Left kidney (tissue), 2 donors: Measurements from ENCODE around the gene CEP57L1. TPM values are rescaled to one million over a fixed set of nuclear protein-coding genes. Genes with fewer than 3 reads are reported as not detected.
"Not testable (repeated sequence)": the region's sequence is repeated elsewhere in the genome, so short reads cannot be mapped to it uniquely, and the experiment has no call there.

Experiments used
- DNase-seq: peaks from one replicate; pipeline ENCODE4 v3.0.0-alpha.2; 2013
- polyA plus RNA-seq: library from polyadenylated mRNA; unstranded; fragments of 120-200 nt; gene quantifications from one replicate; pipeline ENCODE4 v1.2.1, GENCODE V29; 2013; ENCODE audit not compliant: insufficient read length

Gene CEP57L1
- polyA plus RNA-seq, 1 donor, result 33.6 TPM

DNA sequence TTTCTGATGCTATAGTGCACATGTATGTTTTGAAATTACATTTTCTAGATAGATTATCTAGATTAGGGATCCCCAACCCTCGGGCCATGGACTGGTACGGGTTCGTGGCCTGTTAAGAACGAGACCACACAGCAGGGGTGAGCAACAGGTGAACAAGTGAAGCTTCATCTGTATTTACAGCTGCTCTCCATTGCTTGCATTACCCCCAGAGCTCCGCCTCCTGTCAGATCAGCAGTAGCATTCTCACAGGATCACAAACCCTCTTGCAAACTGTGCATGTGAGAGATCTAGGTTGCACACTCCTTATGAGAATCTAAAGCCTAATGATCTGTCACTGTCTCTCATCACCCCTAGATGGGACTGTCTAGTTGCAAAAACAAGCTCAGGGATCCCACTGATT lies 10.4 kb downstream of the CEP57L1 start:
- DNase-seq, result no peak

GRCh38 chr6:109109663-109110062 lies 14.4 kb downstream of the CEP57L1 start:
- DNase-seq, result not testable (repeated sequence)

DNA sequence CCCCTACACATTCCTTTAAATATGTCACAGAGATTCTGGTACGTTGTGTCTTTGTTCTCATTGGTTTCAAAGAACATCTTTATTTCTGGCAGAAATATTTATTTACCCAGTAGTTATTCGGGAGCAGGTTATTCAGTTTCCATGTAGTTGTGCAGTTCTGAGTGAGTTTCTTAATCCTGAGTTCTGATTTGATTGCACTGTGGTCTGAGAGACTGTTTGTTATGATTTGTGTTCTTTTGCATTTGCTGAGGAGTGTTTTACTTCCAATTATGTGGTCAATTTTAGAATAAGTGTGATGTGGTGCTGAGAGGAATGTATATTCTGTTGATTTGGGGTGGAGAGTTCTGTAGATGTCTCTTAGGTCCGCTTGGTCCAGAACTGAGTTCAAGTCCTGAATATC lies 17.4 kb downstream of the CEP57L1 start:
- DNase-seq, result not testable (repeated sequence)

DNA sequence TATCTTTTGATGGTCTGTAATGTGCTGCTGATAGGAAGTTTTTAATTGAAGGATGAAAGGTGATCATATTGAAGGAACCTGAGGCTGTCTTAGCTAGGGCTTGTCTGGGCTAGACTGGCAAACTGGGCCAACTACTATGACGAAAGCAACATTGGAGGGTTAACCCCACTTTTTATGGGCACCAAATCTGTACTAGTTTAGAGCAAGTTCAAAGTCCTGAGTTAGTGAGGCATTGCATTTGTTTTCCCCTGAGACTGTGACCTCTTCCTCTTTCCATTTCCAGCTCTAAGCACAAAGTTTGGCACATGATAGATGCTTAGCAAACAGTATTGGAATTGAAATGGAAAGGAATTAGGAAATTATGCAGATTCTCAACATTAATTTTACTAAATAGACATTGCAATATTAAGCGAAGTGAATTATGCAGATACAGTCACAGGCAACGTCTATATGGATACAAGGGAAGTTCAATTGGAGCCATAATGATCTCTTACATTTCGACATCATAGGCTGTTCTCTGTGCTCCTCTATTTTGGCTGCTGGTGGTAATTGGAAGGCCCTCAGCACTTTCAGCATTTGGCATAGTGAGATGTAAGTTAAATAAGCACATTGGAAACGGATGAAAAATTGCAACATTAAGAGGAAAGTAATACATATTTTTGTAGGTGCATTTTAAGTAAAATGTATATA lies 22.2 kb downstream of the CEP57L1 start:
- no peak for DNase-seq

DNA sequence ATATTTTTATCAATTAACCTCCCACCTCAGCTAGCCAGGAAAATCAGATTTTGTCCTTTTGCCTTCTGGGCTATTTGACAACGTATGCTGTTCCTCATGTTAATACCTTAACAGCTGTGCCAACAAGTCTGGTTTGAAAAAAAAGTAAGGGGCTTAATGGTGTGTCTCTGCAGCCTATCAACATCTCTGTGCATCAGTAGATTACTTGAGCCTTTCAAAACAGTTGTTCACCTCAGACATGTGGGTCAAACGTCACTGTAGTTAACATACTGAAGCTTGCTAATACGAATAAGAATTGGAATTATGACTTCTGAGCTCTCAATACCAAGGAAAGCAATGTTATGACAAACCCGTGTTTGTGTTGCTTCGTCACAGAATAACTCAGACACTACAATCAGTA lies 23.0 kb downstream of the CEP57L1 start:
- DNase-seq, result no peak

GRCh38 chr6:109118871-109119354 lies 23.6 kb downstream of the CEP57L1 start:
- DNase-seq, result no peak

- no peak for DNase-seq
Measured at GRCh38 chr6:109121411-109121810, 26.1 kb downstream of the CEP57L1 start.

DNA sequence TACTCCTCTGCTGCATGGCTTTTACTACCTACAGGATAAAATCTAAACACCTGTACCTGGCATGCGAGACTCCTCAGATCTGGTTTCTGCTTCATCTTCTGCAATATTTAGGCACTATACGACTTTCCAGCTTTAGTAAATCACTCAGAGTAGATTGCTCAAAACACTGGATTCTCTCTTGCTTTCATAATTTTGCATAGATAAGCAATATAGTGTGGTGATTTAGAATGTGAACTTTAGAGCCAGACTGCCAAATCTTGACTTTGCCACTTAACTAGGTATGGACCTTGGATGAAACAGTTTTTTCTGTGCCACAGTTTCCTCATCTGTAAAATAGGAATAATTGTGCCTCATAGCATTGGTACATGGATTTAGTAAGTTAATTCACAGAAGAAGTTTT lies 28.9 kb downstream of the CEP57L1 start:
- DNase-seq, result no peak

GRCh38 chr6:109125504-109125903 lies 30.2 kb downstream of the CEP57L1 start:
- DNase-seq, result no peak

GRCh38 chr6:109130065-109130464 lies 34.8 kb downstream of the CEP57L1 start:
- DNase-seq, result no peak

- DNase-seq, result not testable (repeated sequence)
Measured at GRCh38 chr6:109135600-109135999, 40.3 kb downstream of the CEP57L1 start.

- DNase-seq, result not testable (repeated sequence)
Measured at GRCh38 chr6:109136039-109136438, 40.7 kb downstream of the CEP57L1 start.

DNA sequence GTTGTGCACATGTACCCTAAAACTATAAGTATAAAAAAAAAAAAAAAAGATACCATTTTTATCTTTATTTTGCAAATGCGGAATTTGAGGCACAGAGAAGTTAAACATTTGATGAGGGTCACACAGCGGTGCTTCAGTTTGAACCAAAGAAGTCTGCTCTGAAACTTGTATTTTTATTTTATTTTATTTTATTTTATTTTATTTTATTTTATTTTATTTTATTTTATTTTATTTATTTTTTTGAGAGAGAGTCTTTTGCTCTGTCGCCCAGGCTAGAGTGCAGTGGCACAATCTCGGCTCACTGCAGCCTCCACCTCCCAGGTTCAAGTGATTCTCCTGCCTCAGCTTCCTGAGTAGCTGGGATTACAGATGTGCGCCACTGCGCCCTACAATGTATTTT lies 41.2 kb downstream of the CEP57L1 start:
- not testable (repeated sequence) for DNase-seq

DNA sequence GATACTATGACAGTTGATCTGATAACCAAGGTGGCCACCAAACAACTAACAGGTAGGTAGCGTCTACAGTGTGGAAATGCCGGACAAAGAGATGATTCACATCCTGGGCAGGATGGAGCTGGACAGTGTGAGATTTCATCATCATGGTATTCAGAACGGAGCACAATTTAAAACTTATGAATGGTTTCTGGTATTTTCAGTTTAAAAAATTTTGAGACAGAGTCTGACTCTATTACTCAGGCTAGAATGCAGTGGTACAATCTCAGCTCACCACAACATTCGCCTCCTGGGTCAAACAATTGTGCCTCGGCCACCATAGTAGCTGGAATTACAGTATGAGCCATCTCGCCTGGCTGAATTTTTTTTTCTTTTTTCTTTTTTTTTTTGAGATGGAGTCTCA lies 43.8 kb downstream of the CEP57L1 start:
- no peak for DNase-seq

GRCh38 chr6:109142067-109142466 lies 46.8 kb downstream of the CEP57L1 start:
- not testable (repeated sequence) for DNase-seq

DNA sequence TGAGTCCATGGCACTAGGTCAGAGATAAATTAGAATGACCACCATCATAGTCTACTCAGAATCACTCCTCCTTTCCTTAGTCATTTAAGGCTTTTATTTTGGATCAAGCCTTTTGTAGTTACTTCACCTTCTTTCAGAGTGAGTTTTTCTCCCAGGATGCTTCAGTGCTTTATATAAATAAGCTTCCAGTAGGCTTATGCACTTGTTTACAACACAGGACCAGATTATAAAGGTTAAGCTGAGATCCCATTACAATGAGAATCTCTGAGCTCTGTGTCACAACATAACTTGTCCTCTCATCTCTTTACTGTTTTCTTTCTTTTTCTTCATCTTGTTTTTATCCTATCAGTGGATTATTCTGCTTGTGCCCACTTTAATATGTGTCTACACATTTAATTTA lies 47.9 kb downstream of the CEP57L1 start:
- no peak for DNase-seq

DNA sequence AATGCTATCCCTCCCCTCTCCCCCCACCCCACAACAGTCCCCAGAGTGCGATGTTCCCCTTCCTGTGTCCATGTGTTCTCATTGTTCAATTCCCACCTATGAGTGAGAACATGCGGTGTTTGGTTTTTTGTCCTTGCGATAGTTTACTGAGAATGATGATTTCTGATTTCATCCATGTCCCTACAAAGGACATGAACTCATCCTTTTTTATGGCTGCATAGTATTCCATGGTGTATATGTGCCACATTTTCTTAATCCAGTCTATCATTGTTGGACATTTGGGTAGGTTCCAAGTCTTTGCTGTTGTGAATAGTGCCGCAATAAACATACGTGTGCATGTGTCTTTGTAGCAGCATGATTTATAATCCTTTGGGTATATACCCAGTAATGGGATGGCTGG lies 52.9 kb downstream of the CEP57L1 start:
- DNase-seq, result not testable (repeated sequence)

DNA sequence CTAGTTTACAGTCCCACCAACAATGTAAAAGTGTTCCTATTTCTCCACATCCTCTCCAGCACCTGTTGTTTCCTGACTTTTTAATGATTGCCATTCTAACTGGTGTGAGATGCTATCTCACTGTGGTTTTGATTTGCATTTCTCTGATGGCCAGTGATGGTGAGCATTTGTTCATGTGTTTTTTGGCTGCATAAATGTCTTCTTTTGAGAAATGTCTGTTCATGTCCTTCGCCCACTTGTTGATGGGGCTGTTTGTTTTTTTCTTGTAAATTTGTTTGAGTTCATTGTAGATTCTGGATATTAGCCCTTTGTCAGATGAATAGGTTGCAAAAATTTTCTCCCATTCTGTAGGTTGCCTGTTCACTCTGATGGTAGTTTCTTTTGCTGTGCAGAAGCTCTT lies 53.4 kb downstream of the CEP57L1 start:
- not testable (repeated sequence) for DNase-seq

GRCh38 chr6:109153752-109154151 lies 58.4 kb downstream of the CEP57L1 start:
- DNase-seq, result no peak

DNA sequence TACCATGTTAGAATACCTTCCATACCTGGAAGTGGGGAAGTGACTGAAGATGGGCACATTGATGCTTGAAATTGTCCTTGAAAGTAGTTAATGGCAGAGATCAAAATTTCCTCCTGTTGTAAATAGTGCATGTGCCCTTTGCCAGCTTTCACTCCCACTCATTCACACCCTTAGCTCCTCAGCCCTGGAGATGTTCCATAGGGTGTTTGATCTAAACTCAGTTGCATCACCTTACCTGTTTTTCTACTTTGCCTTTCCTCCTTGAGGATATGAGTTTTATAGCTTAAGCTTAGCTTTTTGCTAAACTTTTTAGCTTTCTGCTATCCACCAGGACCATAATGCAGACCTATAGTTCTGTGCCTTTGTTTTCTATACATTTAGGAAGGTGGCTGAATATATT lies 69.0 kb downstream of the CEP57L1 start:
- no peak for DNase-seq

DNA sequence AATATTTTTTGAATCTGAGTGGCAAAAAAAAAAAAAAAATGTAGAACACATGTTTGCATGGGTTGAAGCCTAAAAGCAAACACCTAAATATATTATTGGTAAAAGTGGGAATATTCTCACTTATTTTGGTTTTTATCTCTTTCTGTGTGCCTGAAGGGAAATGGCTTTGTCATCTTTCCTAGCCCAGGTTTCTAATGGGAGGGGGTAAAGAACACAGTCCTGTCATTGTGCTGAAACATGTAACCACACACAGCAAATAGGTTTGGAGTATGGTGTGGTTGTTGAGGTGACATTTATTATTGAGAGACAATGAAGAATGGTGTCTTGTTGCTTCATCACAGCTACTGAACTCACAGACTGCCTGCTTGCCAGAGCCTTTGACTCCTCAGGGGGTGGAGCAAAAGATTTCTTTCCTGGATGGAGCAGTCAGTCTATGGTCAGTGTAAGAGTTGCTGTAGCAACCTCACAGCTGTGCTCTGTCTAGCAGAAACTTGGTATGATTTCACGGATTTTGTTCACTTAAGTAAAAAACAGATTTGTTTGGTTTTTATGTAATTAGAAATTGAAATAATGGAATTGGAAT lies 70.2 kb downstream of the CEP57L1 start:
- DNase-seq, result peak; percentile 56

- no peak for DNase-seq
Measured at GRCh38 chr6:109166673-109167072, 71.4 kb downstream of the CEP57L1 start.

DNA sequence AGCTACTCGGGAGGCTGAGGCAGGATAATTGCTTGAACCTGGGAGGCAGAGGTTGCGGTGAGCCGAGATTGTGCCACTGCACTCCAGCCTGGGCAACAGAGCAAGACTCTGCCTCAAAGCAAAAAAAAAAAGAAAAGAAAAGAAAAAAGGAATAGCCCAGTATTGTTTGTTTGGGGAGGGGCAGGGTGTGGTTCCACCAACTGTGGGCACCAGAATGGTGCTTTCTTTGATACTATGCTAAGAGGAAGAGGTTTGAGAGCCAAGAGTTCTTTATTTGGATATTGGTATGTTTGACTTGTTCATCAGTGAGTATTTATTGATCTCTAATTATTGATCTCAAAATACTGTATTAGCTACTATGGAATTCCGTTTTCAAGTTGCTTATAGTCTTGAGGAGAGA lies 72.3 kb downstream of the CEP57L1 start:
- no peak for DNase-seq

- DNase-seq, result no peak
Measured at GRCh38 chr6:109170333-109170732, 75.0 kb downstream of the CEP57L1 start.
